ENCODE data around the gene EVC2. TPM values are rescaled to one million over a fixed set of nuclear protein-coding genes. Genes with fewer than 3 reads are reported as not detected.

EVC2 gene
- total and polyA plus RNA-seq, 10 of the 15 experiments (the other 5 are each of a cell fraction or from before 2014, with no cell fraction given) = 0.34 to 10.4 (median 5.6) TPM

DNA sequence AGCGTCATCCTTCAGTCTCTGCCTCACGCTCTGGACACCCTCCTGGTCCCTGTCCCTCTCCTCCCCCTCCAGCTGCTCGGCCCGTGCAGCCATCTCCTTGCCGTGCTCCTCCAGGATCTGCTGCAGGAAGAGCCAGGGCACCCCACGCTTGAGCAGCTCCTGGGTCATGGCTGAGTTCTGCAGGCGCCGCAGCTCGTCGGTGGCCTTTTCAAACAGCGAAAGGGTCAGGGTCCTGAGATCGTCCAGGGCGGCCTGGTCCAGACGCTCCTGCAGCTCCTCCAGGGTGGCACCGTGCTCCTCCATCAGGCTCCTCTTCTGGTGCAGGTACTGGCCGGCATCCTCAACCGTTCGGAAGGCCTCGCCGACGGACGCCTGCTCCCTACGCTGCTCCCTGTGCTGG, 85.8 kb downstream of the EVC2 start:
- no peak overlapping the region for H3K4me3 ChIP-seq
- H3K4me1 ChIP-seq (ENCODE audit: control insufficient read depth, insufficient read depth, low read length) = no peaks in the 10 kb centered on the region
- ChIA-PET POLR2A (no interaction called here), CTCF (no interaction called here), RAD21 (ENCODE audit: unreplicated experiment) (no interaction called here), SMC1A (ENCODE audit: uncharacterized antibody, unreplicated experiment) (no interaction called here)
- H3K27ac ChIP-seq (ENCODE audit: control insufficient read depth, insufficient read depth) = no peak overlapping the region
- in situ Hi-C loops (cut with MboI) = no loop called here
- H2AFZ ChIP-seq (ENCODE audit: control insufficient read depth, low read depth, low read length) = no peak overlapping the region
- 61% methylated on average over 23 of the region's 23 CpGs for WGBS (ENCODE audit: insufficient coverage, insufficient replicate concordance, low lambda C conversion rate, missing lambda C conversion rate)
- intact Hi-C loops (cut with micrococcal nuclease; ENCODE audit: unreplicated experiment) = no loop called here
- no peak for FAIRE-seq
- H3K9me3 ChIP-seq (replicated peaks; ENCODE audit: control insufficient read depth, insufficient read depth, low read length) = no peaks in the 10 kb centered on the region
- ATAC-seq = no peak
- H3K79me2 ChIP-seq (ENCODE audit: control insufficient read depth, insufficient read depth, low read length) = no peaks in the 10 kb centered on the region
- no peaks in the 10 kb centered on the region for H3K27me3 ChIP-seq (replicated peaks in 1 of 2; ENCODE audit: control insufficient read depth in 2 of 2, insufficient read depth in 2 of 2, low read length in 1 of 2)
- no TSS peak for BruUV-seq (replicated peaks)
- H4K20me1 ChIP-seq (ENCODE audit: control insufficient read depth, insufficient read depth) = no peaks in the 10 kb centered on the region
- DNase-seq (ENCODE audit: low read depth, low spot score) = no peak
- H3K4me2 ChIP-seq (ENCODE audit: control insufficient read depth, insufficient read depth) = no peak overlapping the region
- H3K9ac ChIP-seq (ENCODE audit: control insufficient read depth, insufficient read depth, low read length) = no peak overlapping the region
- H3K36me3 ChIP-seq (ENCODE audit: control insufficient read depth in 2 of 2, insufficient read depth in 2 of 2, low read length in 1 of 2) = no peaks in the 10 kb centered on the region; a peak in 2 of 4 replicates
- no peak for TF ChIP-seq IKZF1 (conservative IDR thresholded peaks at IDR 0.05)
- TF ChIP-seq, protein P1, sequence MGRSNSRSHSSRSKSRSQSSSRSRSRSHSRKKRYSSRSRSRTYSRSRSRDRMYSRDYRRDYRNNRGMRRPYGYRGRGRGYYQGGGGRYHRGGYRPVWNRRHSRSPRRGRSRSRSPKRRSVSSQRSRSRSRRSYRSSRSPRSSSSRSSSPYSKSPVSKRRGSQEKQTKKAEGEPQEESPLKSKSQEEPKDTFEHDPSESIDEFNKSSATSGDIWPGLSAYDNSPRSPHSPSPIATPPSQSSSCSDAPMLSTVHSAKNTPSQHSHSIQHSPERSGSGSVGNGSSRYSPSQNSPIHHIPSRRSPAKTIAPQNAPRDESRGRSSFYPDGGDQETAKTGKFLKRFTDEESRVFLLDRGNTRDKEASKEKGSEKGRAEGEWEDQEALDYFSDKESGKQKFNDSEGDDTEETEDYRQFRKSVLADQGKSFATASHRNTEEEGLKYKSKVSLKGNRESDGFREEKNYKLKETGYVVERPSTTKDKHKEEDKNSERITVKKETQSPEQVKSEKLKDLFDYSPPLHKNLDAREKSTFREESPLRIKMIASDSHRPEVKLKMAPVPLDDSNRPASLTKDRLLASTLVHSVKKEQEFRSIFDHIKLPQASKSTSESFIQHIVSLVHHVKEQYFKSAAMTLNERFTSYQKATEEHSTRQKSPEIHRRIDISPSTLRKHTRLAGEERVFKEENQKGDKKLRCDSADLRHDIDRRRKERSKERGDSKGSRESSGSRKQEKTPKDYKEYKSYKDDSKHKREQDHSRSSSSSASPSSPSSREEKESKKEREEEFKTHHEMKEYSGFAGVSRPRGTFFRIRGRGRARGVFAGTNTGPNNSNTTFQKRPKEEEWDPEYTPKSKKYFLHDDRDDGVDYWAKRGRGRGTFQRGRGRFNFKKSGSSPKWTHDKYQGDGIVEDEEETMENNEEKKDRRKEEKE (IDR thresholded peaks at IDR 0.05) = no peak
- TF ChIP-seq HDAC2 (IDR thresholded peaks at IDR 0.05) = no peak
- TF ChIP-seq JUND (IDR thresholded peaks at IDR 0.05; ENCODE audit: low read depth, low read length) = no peak
- no peak for TF ChIP-seq TCF12 (IDR thresholded peaks at IDR 0.05; ENCODE audit: low read depth, low read length)
- no peak for TF ChIP-seq SMAD1 (IDR thresholded peaks at IDR 0.05; ENCODE audit: low read depth, partially characterized antibody)
- no peak for TF ChIP-seq PKNOX1 (IDR thresholded peaks at IDR 0.05)
- TF ChIP-seq CHD4 (IDR thresholded peaks at IDR 0.05) = no peak
- TF ChIP-seq REST (IDR thresholded peaks at IDR 0.05; ENCODE audit: low read depth, low read length) = no peak
- TF ChIP-seq E2F8 (IDR thresholded peaks at IDR 0.05; ENCODE audit: low read depth, partially characterized antibody) = no peak
- TF ChIP-seq ESRRA (IDR thresholded peaks at IDR 0.05; ENCODE audit: low read length) = no peak
- no peak for TF ChIP-seq ATF7 (IDR thresholded peaks at IDR 0.05; ENCODE audit: low read depth)

Data from GM12878 (cell line).